Pancreas (tissue), 10 donors: ENCODE measurements around the gene AP5B1. TPM values are rescaled to one million over a fixed set of nuclear protein-coding genes. Genes with fewer than 3 reads are reported as not detected.

ENCODE experiments used
- ATAC-seq, 4 donors: fragments of 200-7000 bp; cut with Tn5 transposase; one replicate each; pipeline versions ENCODE4 v1.8.0 to v1.9.1; 2020; ENCODE audit warnings: mild to moderate bottlenecking in 4 of 4, moderate library complexity in 4 of 4
- DNase-seq, 6 donors: peaks; one replicate each; pipeline ENCODE4 v3.0.0-alpha.2; 2020
- FAIRE-seq: peaks from 2 replicates; lab custom pipeline; 2012; peaks lifted over from hg19 to GRCh38; lab: Jason Lieb, UNC
- H3K27ac ChIP-seq, 4 donors: fragments of 200-600 bp; sonication (generic); 1 replicate in 3 of 4; 2 replicates in 1 of 4; pipeline versions ENCODE4 v1.5.0 to v1.8.0; 2020
- H3K27me3 ChIP-seq, 4 donors: fragments of 200-600 bp; one replicate each; pipeline ENCODE4 v1.8.0; 2021
- H3K36me3 ChIP-seq, 3 donors: fragments of 200-600 bp; sonication (generic) in 1 of 3; one replicate each; pipeline versions ENCODE4 v1.5.0 to v1.8.0; 2020 to 2021
- H3K4me1 ChIP-seq, 3 donors: fragments of 200-600 bp; one replicate each; pipeline ENCODE4 v1.8.0; 2021
- H3K4me3 ChIP-seq, 4 donors: fragments of 200-600 bp; sonication (generic) in 2 of 4; one replicate each; pipeline versions ENCODE4 v1.5.0 to v1.8.0; 2020 to 2021
- H3K9me3 ChIP-seq, 4 donors: fragments of 200-600 bp; one replicate each; pipeline ENCODE4 v1.8.0; 2021
- WGBS, 2 donors: extraction: QIAGEN DNeasy Blood & Tissue Kit; methylation state at CpG; one replicate each; pipeline ENCODE4 v1.1.7; 2013; 5-methylcytosine and 5-hydroxymethylcytosine counted together
- intact Hi-C, 3 donors: fragments of 100-400 bp; cut with DNase I; formaldehyde crosslinking; loops; one replicate each; pipeline versions ENCODE4 v1.11.1 to v1.14.2; 2022
- polyA plus RNA-seq, 2 donors: library from polyadenylated mRNA; stranded (reverse); fragments of 200-250 nt; gene quantifications; one replicate each; pipeline ENCODE4 v1.2.3, GENCODE V29; 2013
- total RNA-seq, 6 donors: library from RNA; stranded (reverse); fragmentation: NEBNext Ultra II Directional in 4 of 6; extraction: Animal tissue kit (Norgen Biotek cat#: 25700) in 4 of 6; gene quantifications; one replicate each; pipeline versions ENCODE4 v1.2.1 to v1.2.4, GENCODE V29; 2021 to 2023
- TF ChIP-seq, protein P1 (sequence below), 4 donors: fragments of 200-600 bp; sonication (generic) in 3 of 4; IDR thresholded peaks; one replicate each; pipeline versions ENCODE4 v1.5.0 to v1.8.0; 2021; ENCODE audit warnings: antibody characterized with exemption in 4 of 4
- donor health status: healthy with polysubstance abuse.
- donor health status: DM: no; HTN: no; CAD: no; lungs with moderate emphysema.
- donor health status: DM: no; HTN: no; CAD: no.
- donor health status: control.
- donor health status: control.
- donor health status: Bipolar disorder and iron deficiency.
- donor health status: DM: yes; HTN: yes; CAD: no.
- donor health status: DM: no; HTN: no; CAD: no.
- donor health status: DM: no; HTN: no; CAD: no.
- donor health status: DM: yes; HTN: yes; CAD: no.

The AP5B1 gene
- total RNA-seq, result 10 to 100 TPM; 10.2 to 12.7 (median 11.5) TPM
- 10 to 100 TPM in 1 of 2 donors, 1 to 10 TPM in 1; 4.2 to 10.4 TPM for polyA plus RNA-seq

- H3K36me3 ChIP-seq, result peaks cover 0 to 6% (median 0%) of the 10 kb centered on the region in 3 donors
- H3K9me3 ChIP-seq, result no peaks in the 10 kb centered on the region
- H3K4me1 ChIP-seq, result peaks cover 11 to 34% (median 19%) of the 10 kb centered on the region in 3 donors
- no peaks in the 10 kb centered on the region for H3K27me3 ChIP-seq
- FAIRE-seq (no peak), ATAC-seq (peak; percentile 70 to 80 (median 72)), DNase-seq (peak; percentile 64 to 92 (median 80))
- peak within 1 kb of the TSS; percentile 73 to 90 (median 84) for H3K27ac ChIP-seq
- H3K4me3 ChIP-seq, result peak within 1 kb of the TSS; percentile 71 to 95 (median 87)
- TF ChIP-seq, protein P1, sequence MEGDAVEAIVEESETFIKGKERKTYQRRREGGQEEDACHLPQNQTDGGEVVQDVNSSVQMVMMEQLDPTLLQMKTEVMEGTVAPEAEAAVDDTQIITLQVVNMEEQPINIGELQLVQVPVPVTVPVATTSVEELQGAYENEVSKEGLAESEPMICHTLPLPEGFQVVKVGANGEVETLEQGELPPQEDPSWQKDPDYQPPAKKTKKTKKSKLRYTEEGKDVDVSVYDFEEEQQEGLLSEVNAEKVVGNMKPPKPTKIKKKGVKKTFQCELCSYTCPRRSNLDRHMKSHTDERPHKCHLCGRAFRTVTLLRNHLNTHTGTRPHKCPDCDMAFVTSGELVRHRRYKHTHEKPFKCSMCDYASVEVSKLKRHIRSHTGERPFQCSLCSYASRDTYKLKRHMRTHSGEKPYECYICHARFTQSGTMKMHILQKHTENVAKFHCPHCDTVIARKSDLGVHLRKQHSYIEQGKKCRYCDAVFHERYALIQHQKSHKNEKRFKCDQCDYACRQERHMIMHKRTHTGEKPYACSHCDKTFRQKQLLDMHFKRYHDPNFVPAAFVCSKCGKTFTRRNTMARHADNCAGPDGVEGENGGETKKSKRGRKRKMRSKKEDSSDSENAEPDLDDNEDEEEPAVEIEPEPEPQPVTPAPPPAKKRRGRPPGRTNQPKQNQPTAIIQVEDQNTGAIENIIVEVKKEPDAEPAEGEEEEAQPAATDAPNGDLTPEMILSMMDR (IDR thresholded peaks at IDR 0.05), result no peak
- intact Hi-C loops, result no loop called here
- 1% methylated on average over 20 to 59 of the region's 59 CpGs for WGBS, 2 donors
Measured at GRCh38 chr11:65780770-65781151, at the start of gene AP5B1. TSS of gene AP5B1 (minus strand) at chr11:65780976. CDS start at chr11:65780591, 385 bp downstream.

DNA sequence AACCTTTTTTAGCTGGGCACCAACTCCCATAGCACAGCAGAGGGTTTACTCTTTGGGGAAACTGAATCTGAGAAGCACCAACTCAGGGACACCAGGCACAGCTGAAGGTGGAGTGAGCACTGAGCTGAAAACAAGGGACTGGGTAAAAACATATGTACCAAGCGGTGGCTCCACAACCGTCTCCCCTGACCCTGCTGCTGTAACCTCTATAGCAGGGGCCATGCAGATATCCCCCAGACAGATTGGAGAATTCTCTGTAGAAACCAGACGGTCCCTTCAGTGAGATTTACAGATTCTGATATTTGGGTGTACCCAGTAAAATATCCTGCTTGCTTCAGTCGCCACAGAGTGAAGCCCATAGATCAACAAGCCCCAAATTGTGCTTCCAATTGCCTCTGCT is 48.7 kb upstream of the AP5B1 start:
- ATAC-seq, result no peak
- intact Hi-C loops, result no loop called here
- Histone ChIP-seq H3K36me3 (no peaks in the 10 kb centered on the region), H3K27me3 (no peaks in the 10 kb centered on the region), H3K4me1 (no peaks in the 10 kb centered on the region), H3K9me3 (no peaks in the 10 kb centered on the region), H3K4me3 (no peak overlapping the region), H3K27ac (no peak overlapping the region)
- DNase-seq, result no peak
- FAIRE-seq, result no peak
- TF ChIP-seq, protein P1 (IDR thresholded peaks at IDR 0.05), result no peak
- 66 to 69% methylated on average over 4 of the region's 4 CpGs for WGBS, 2 donors

GRCh38 chr11:65826984-65827735 is 46.4 kb upstream of the AP5B1 start:
- no peak for FAIRE-seq
- H3K36me3 ChIP-seq, result no peaks in the 10 kb centered on the region
- H3K9me3 ChIP-seq, result no peaks in the 10 kb centered on the region
- WGBS, 2 donors, result 77 to 87% methylated on average over 8 of the region's 8 CpGs
- no peak overlapping the region for H3K27ac ChIP-seq
- no peaks in the 10 kb centered on the region for H3K27me3 ChIP-seq
- no peak for DNase-seq
- intact Hi-C loops, result no loop called here
- TF ChIP-seq, protein P1 (IDR thresholded peaks at IDR 0.05), result no peak
- H3K4me3 ChIP-seq, result no peak overlapping the region
- ATAC-seq, result no peak
- peaks cover 0 to 14% (median 7%) of the 10 kb centered on the region in 3 donors for H3K4me1 ChIP-seq

GRCh38 chr11:65822776-65823528 is 42.2 kb upstream of the AP5B1 start:
- intact Hi-C loops, result no loop called here
- Histone ChIP-seq H3K36me3 (no peaks in the 10 kb centered on the region), H3K9me3 (no peaks in the 10 kb centered on the region), H3K4me3 (no peak overlapping the region), H3K27me3 (no peaks in the 10 kb centered on the region), H3K27ac (peak overlapping the region in 1 of 4 donors; percentile 28), H3K4me1 (peaks cover 0 to 14% (median 10%) of the 10 kb centered on the region in 3 donors)
- DNase-seq (peak; percentile 39 to 74 (median 64)), FAIRE-seq (no peak), ATAC-seq (peak; percentile 53 to 77 (median 66))
- WGBS, 2 donors, result 24 to 28% methylated on average over 15 of the region's 15 CpGs
- TF ChIP-seq, protein P1 (IDR thresholded peaks at IDR 0.05), result no peak
